ENCODE measurements around the gene ARMC7.

DNA sequence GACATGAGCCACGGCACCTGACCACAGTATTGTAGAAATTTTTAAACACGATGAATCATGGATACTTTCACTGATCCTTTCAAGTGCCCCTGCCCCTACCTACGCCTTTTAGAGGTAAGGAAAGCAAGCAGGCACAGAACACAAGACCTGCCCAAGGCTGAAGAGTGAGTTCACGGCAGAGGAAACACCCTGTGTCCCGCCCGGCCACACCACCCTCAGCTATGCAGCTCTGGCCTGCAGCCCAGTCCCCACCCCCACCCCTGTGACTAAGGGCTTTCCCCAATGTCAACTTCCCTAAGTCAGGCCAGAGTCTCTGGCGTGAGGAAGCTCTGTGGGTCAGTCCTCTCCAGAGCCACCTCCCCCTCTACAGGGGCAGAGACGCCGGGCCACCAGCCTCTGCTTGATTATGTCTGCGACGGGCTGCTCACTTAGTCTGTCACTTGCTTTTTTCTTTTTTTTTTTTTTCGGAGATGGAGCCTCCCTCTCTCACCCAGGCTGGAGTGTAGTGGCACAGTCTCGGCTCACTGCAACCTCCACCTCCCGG lies 13.6 kb upstream of the ARMC7 start:
- TF ChIP-seq POLR2AphosphoS5 (IDR thresholded peaks at IDR 0.05; ENCODE audit: low read depth, low read length) (no peak), REST (IDR thresholded peaks at IDR 0.05; ENCODE audit: insufficient read depth in 1 of 2, low read depth in 2 of 2, low read length in 2 of 2) (no peak)
